Heart left ventricle (tissue), 13 donors: ENCODE measurements around the gene PEA15.

Experiments used
- POLR2A ChIP-seq, 2 donors: fragments of 450-650 bp; IDR thresholded peaks; one replicate each; pipeline ENCODE4 v1.6.1; 2017; ENCODE audit warnings: antibody characterized with exemption in 2 of 2, mild to moderate bottlenecking in 2 of 2, moderate library complexity in 2 of 2
- TF ChIP-seq, protein P1 (sequence below), 12 donors: fragments of 200-600 bp; sonication (generic) in 4 of 12; IDR thresholded peaks; one replicate each; pipeline versions ENCODE4 v1.5.0 to v1.8.0; 2018 to 2022; ENCODE audit warnings: antibody characterized with exemption in 12 of 12, mild to moderate bottlenecking in 5 of 12
- donor health status: ischemic (EF 13 %, LVEDD 7.1; RV severe dilation, severe dysfunction).
- donor health status: DM: no; HTN: yes; CAD: no.
- donor health status: DM: no; HTN: no; CAD: no.
- donor health status: ischemic (EF 25% LVEDD 6.9; RV normal size, moderate dysfunction).
- donor health status: ischemic (EF 25% LVEDD 5.7; RV mildly dilated, moderate dysfunction).
- donor health status: ischemic (EF 35%, LVEDD 5.7; RV mildly dilated, moderate dysfunction).
- donor health status: nonischemic (EF 11% LVEDD 7.7; RV severe dilation, severe dysfunction).
- donor health status: DM: yes; HTN: yes; CAD: no.
- donor health status: PGD.
- donor health status: ischemic (EF 29% LVEDD 5.4; RV normal size, mild dysfunction).
- donor health status: nonischemic (EF 23%, LVEDD 6.1; RV moderate dilation, normal function).

DNA sequence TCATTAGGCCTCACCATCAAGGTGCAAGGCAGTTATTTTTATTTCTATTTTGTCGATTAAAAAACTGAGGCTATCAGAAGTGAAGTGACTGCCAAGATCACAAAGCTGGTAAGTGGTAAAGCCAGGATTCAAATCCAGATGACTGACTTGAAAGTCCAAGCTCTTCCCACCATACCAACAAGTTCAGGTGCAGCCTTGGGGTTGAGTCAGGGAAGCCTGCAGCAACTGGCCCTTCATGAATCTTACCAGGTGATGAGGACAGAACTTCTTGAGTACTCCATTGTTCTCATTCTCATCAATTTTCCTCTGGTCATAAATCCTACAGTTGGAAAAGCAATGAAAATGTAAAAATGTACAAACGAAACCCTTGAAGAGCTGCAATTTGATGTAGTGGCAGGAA, 20.2 kb downstream of the PEA15 start:
- no peak for TF ChIP-seq POLR2A (IDR thresholded peaks at IDR 0.05)
- TF ChIP-seq, protein P1, sequence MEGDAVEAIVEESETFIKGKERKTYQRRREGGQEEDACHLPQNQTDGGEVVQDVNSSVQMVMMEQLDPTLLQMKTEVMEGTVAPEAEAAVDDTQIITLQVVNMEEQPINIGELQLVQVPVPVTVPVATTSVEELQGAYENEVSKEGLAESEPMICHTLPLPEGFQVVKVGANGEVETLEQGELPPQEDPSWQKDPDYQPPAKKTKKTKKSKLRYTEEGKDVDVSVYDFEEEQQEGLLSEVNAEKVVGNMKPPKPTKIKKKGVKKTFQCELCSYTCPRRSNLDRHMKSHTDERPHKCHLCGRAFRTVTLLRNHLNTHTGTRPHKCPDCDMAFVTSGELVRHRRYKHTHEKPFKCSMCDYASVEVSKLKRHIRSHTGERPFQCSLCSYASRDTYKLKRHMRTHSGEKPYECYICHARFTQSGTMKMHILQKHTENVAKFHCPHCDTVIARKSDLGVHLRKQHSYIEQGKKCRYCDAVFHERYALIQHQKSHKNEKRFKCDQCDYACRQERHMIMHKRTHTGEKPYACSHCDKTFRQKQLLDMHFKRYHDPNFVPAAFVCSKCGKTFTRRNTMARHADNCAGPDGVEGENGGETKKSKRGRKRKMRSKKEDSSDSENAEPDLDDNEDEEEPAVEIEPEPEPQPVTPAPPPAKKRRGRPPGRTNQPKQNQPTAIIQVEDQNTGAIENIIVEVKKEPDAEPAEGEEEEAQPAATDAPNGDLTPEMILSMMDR (IDR thresholded peaks at IDR 0.05): no peak
